ENCODE results near the gene ZNF385B.

- TF ChIP-seq, protein P1, sequence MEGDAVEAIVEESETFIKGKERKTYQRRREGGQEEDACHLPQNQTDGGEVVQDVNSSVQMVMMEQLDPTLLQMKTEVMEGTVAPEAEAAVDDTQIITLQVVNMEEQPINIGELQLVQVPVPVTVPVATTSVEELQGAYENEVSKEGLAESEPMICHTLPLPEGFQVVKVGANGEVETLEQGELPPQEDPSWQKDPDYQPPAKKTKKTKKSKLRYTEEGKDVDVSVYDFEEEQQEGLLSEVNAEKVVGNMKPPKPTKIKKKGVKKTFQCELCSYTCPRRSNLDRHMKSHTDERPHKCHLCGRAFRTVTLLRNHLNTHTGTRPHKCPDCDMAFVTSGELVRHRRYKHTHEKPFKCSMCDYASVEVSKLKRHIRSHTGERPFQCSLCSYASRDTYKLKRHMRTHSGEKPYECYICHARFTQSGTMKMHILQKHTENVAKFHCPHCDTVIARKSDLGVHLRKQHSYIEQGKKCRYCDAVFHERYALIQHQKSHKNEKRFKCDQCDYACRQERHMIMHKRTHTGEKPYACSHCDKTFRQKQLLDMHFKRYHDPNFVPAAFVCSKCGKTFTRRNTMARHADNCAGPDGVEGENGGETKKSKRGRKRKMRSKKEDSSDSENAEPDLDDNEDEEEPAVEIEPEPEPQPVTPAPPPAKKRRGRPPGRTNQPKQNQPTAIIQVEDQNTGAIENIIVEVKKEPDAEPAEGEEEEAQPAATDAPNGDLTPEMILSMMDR (IDR thresholded peaks at IDR 0.05), result no peak
- TF ChIP-seq POLR2A (IDR thresholded peaks at IDR 0.05) (no peak), EP300 (IDR thresholded peaks at IDR 0.05) (no peak), POLR2AphosphoS5 (IDR thresholded peaks at IDR 0.05) (no peak)
These were observed 8.3 kb downstream of the ZNF385B start for GRCh38 chr2:179853108-179853507.
